DND-41 (cell line): ENCODE measurements around the gene FAU.
A peak's percentile ranks its signal among the peaks of the same experiment; 100 is the strongest.

Source experiments
- ATAC-seq: fragments of 200-7000 bp; cut with Tn5 transposase; 3 replicates; pipeline ENCODE4 v1.9.1; 2021; ENCODE audit warnings: low read depth; ENCODE audit not compliant: insufficient read depth
- DNase-seq: peaks from one replicate; pipeline ENCODE4 v3.0.0-alpha.2; 2020
- H2AFZ ChIP-seq: 2 replicates; pipeline ENCODE4 v1.6.0; 2012; ENCODE audit warnings: low read depth, low read length
- H3K27ac ChIP-seq: 2 replicates; pipeline ENCODE4 v1.5.1; 2012; ENCODE audit warnings: low read length, inconsistent platforms
- H3K27me3 ChIP-seq: fragments of 200-600 bp; sonication (generic); 2 replicates; pipeline ENCODE4 v1.6.0; 2012; ENCODE audit warnings: low read length, mild to moderate bottlenecking, inconsistent platforms; ENCODE audit not compliant: insufficient read depth, poor library complexity
- H3K36me3 ChIP-seq: 2 replicates; pipeline ENCODE4 v1.5.1; 2012; ENCODE audit warnings: low read length, inconsistent platforms; ENCODE audit not compliant: insufficient read depth
- H3K4me1 ChIP-seq: 2 replicates; pipeline ENCODE4 v1.5.1; 2012; ENCODE audit warnings: mild to moderate bottlenecking, low read length; ENCODE audit not compliant: insufficient read depth
- H3K4me2 ChIP-seq: 2 replicates; pipeline ENCODE4 v1.6.0; 2012; ENCODE audit warnings: mild to moderate bottlenecking, moderate library complexity, low read length, inconsistent platforms; ENCODE audit not compliant: insufficient read depth
- H3K4me3 ChIP-seq, 2 experiments: fragments of 200-600 bp in 1 of 2; shearing (Covaris generic) in 1 of 2; 2 replicates each; pipeline ENCODE4 v1.5.1; 2012 to 2016; ENCODE audit warnings: inconsistent platforms in 2 of 2, low read length in 2 of 2, mild to moderate bottlenecking in 2 of 2, low read depth in 1 of 2, moderate library complexity in 1 of 2
- H3K79me2 ChIP-seq: 2 replicates; pipeline ENCODE4 v1.6.0; 2012; ENCODE audit warnings: low read length, inconsistent platforms; ENCODE audit not compliant: insufficient read depth
- H3K9ac ChIP-seq: 2 replicates; pipeline ENCODE4 v1.6.0; 2012; ENCODE audit warnings: low read depth, mild to moderate bottlenecking, inconsistent platforms, low read length, moderate library complexity
- H3K9me3 ChIP-seq: 2 replicates; pipeline ENCODE4 v1.5.1; 2012; ENCODE audit warnings: low read length, moderate library complexity, mild to moderate bottlenecking, inconsistent platforms; ENCODE audit not compliant: insufficient read depth, severe bottlenecking
- H4K20me1 ChIP-seq: 2 replicates; pipeline ENCODE4 v1.6.0; 2012; ENCODE audit warnings: low read length; ENCODE audit not compliant: insufficient read depth
- CTCF ChIP-seq: IDR thresholded peaks from 2 replicates; pipeline ENCODE4 v1.5.1; 2012; ENCODE audit warnings: borderline replicate concordance, low read length, moderate library complexity, mild to moderate bottlenecking; ENCODE audit not compliant: poor library complexity, severe bottlenecking; ENCODE audit errors: extremely low read depth
- EZH2 ChIP-seq: IDR thresholded peaks from 3 replicates; pipeline ENCODE4 v1.6.1; 2012; ENCODE audit warnings: borderline replicate concordance, low read depth, mild to moderate bottlenecking, moderate library complexity, low read length, inconsistent platforms; ENCODE audit not compliant: severe bottlenecking

Gene FAU

GRCh38 chr11:65114538-65115171 is 7.3 kb downstream of the FAU start:
- no peaks in the 10 kb centered on the region for H3K9me3 ChIP-seq
- H3K9ac ChIP-seq, result no peak overlapping the region
- no peaks in the 10 kb centered on the region for H3K27me3 ChIP-seq
- no peak overlapping the region for H3K4me3 ChIP-seq
- 0 out of 2 replicates have a peak overlapping the region, but pooled peaks have one; percentile 98 for H3K4me2 ChIP-seq
- H3K27ac ChIP-seq, result no peak overlapping the region
- ATAC-seq (no peak), DNase-seq (no peak)
- H3K36me3 ChIP-seq, result peaks cover 51% of the 10 kb centered on the region
- TF ChIP-seq EZH2, result no peak
- TF ChIP-seq CTCF, result no peak
- no peak overlapping the region for H2AFZ ChIP-seq
- H4K20me1 ChIP-seq, result peaks cover 23% of the 10 kb centered on the region
- peaks cover 74% of the 10 kb centered on the region for H3K4me1 ChIP-seq
- peaks cover 46% of the 10 kb centered on the region for H3K79me2 ChIP-seq

DNA sequence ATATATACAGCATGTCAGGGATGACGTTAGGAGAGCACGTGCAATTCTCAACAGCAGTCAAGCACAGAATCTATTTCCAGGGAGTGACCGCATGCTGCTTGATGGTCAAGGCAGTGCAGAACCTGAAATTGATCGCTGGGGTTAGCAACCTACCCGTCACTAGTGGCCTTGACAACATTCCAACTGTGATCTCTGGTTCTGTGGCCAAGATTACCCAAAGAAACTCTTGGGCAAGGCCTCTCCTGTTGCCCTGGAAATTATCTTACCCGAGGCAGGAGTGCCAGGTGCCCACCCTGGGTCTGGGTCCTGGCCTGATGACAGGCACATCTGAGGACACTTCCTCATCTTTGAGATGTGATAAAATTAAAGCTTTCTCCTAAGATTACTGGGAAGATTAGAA is 8.1 kb downstream of the FAU start:
- H3K9ac ChIP-seq, result peak overlapping the region; percentile 93
- H3K4me2 ChIP-seq, result peak overlapping the region; percentile 99
- H3K27me3 ChIP-seq, result no peaks in the 10 kb centered on the region
- H4K20me1 ChIP-seq, result peaks cover 30% of the 10 kb centered on the region
- H3K36me3 ChIP-seq, result peaks cover 52% of the 10 kb centered on the region
- no peaks in the 10 kb centered on the region for H3K9me3 ChIP-seq
- H3K27ac ChIP-seq, result no peak overlapping the region
- ATAC-seq (no peak), DNase-seq (no peak)
- no peak overlapping the region for H2AFZ ChIP-seq
- H3K4me3 ChIP-seq, result no peak overlapping the region; a peak in 1 of 4 replicates
- TF ChIP-seq CTCF (no peak), EZH2 (no peak)
- H3K79me2 ChIP-seq, result peaks cover 46% of the 10 kb centered on the region
- H3K4me1 ChIP-seq, result peaks cover 72% of the 10 kb centered on the region

- Histone ChIP-seq H2AFZ (peak overlapping the region; percentile 90), H3K4me2 (peak overlapping the region; percentile 99), H3K9ac (peak overlapping the region; percentile 93), H3K4me3 (peak overlapping the region; percentile 36 to 80; a peak in 3 of 4 replicates), H3K27me3 (no peaks in the 10 kb centered on the region), H4K20me1 (peaks cover 30% of the 10 kb centered on the region), H3K9me3 (no peaks in the 10 kb centered on the region), H3K79me2 (peaks cover 46% of the 10 kb centered on the region), H3K36me3 (peaks cover 51% of the 10 kb centered on the region), H3K27ac (peak overlapping the region; percentile 88), H3K4me1 (peaks cover 70% of the 10 kb centered on the region)
- DNase-seq, result no peak
- TF ChIP-seq EZH2 (no peak), CTCF (no peak)
- ATAC-seq, result no peak
These were observed 8.6 kb downstream of the FAU start for GRCh38 chr11:65113361-65113756.
